A549 (cell line): ENCODE measurements around the gene DRP2. TPM values are rescaled to one million over a fixed set of nuclear protein-coding genes. Genes with fewer than 3 reads are reported as not detected.

Experiments
- ATAC-seq, 2 experiments: fragments of 200-7000 bp in 1 of 2; fragments of >200 bp in 1 of 2; cut with Nextera tagmentation in 1 of 2; cut with Tn5 transposase in 1 of 2; 3 replicates each; pipeline versions ENCODE4 v1.8.0 to v1.9.1; 2018 to 2020; ENCODE audit warnings: mild to moderate bottlenecking in 1 of 2, moderate library complexity in 1 of 2
- CTCF ChIA-PET: fragments of 300-600 bp; sonication (Branson Sonifier 250); formaldehyde crosslinking; extraction: SDS; loops from one replicate; lab custom pipeline; 2021; ENCODE audit warnings: antibody characterized with exemption, inconsistent platforms; lab: Yijun Ruan, JAX
- POLR2A ChIA-PET: fragments of 350-600 bp; formaldehyde crosslinking; extraction: SDS; loops from one replicate; lab custom pipeline; 2021; ENCODE audit warnings: antibody characterized with exemption, inconsistent platforms; lab: Yijun Ruan, JAX
- DNase-seq, 2 experiments: peaks; one replicate each; pipeline versions ENCODE4 v3.0.0 to v3.0.0-alpha.2; 2011 to 2016; ENCODE audit warnings: low read depth in 1 of 2, low spot score in 1 of 2
- FAIRE-seq: peaks from 2 replicates; lab custom pipeline; 2011; peaks lifted over from hg19 to GRCh38; lab: Jason Lieb, UNC
- H3K27ac ChIP-seq, 2 experiments: fragments of >200 bp; sonication (Bioruptor Twin); formaldehyde crosslinking; 3 replicates each; pipeline ENCODE4 v1.5.1; 2016 to 2017
- H3K4me1 ChIP-seq: fragments of >200 bp; sonication (Bioruptor Twin); formaldehyde crosslinking; 3 replicates; pipeline ENCODE4 v1.6.1; 2016
- H3K4me2 ChIP-seq: fragments of >200 bp; sonication (Bioruptor Twin); formaldehyde crosslinking; 3 replicates; pipeline ENCODE4 v1.6.1; 2016
- H3K4me3 ChIP-seq: fragments of >200 bp; sonication (Bioruptor Twin); formaldehyde crosslinking; 3 replicates; pipeline ENCODE4 v1.5.1; 2016
- H3K9me3 ChIP-seq: fragments of >200 bp; sonication (Bioruptor Twin); formaldehyde crosslinking; 3 replicates; pipeline ENCODE4 v1.6.1; 2016
- BHLHE40 ChIP-seq: IDR thresholded peaks from 2 replicates; pipeline ENCODE4 v1.6.1; 2012; ENCODE audit warnings: low read depth, low read length, inconsistent platforms
- CEBPB ChIP-seq, 2 experiments: fragments of >200 bp in 1 of 2; sonication (Bioruptor Twin) in 1 of 2; formaldehyde crosslinking in 1 of 2; IDR thresholded peaks; 2 replicates each; pipeline ENCODE4 v1.6.1; 2012 to 2016
- E2F6 ChIP-seq: IDR thresholded peaks from 2 replicates; pipeline ENCODE4 v1.6.1; 2012; ENCODE audit warnings: low read depth, borderline replicate concordance
- ESRRA ChIP-seq: fragments of 150-350 bp; IDR thresholded peaks from 2 replicates; pipeline ENCODE4 v1.6.1; 2014; ENCODE audit warnings: mild to moderate bottlenecking, low read length, borderline replicate concordance
- FOSB ChIP-seq: fragments of 250-450 bp; sonication (Bioruptor Pico); IDR thresholded peaks from 2 replicates; pipeline ENCODE4 v1.5.0; 2020; ENCODE audit warnings: mild to moderate bottlenecking, moderate library complexity
- FOXS1 ChIP-seq: fragments of 250-450 bp; sonication (Bioruptor Pico); IDR thresholded peaks from 2 replicates; pipeline ENCODE4 v1.5.0; 2020; ENCODE audit warnings: mild to moderate bottlenecking, moderate library complexity
- HEYL ChIP-seq: fragments of 250-450 bp; sonication (Bioruptor Pico); IDR thresholded peaks from 2 replicates; pipeline ENCODE4 v1.8.0; 2021; ENCODE audit warnings: mild to moderate bottlenecking, moderate library complexity
- HOXB13 ChIP-seq: fragments of 250-450 bp; sonication (Bioruptor Pico); IDR thresholded peaks from 2 replicates; pipeline ENCODE4 v1.5.0; 2020; ENCODE audit warnings: low read depth, mild to moderate bottlenecking, moderate library complexity
- HOXB5 ChIP-seq: fragments of 250-450 bp; sonication (Bioruptor Pico); IDR thresholded peaks from 2 replicates; pipeline ENCODE4 v1.5.0; 2020; ENCODE audit warnings: mild to moderate bottlenecking, moderate library complexity
- JUNB ChIP-seq: fragments of >200 bp; sonication (Bioruptor Twin); formaldehyde crosslinking; IDR thresholded peaks from 2 replicates; pipeline ENCODE4 v1.6.1; 2016
- MAFK ChIP-seq: fragments of 450-650 bp; IDR thresholded peaks from 2 replicates; pipeline ENCODE4 v1.6.1; 2014; ENCODE audit not compliant: partially characterized antibody
- NR3C1 ChIP-seq: fragments of >200 bp; sonication (Bioruptor Twin); formaldehyde crosslinking; IDR thresholded peaks from 3 replicates; pipeline ENCODE4 v1.6.1; 2017
- POLR2A ChIP-seq: IDR thresholded peaks from 2 replicates; pipeline ENCODE4 v1.6.1; 2012; ENCODE audit warnings: mild to moderate bottlenecking, low read length
- POLR2AphosphoS2 ChIP-seq: conservative IDR thresholded peaks from 2 replicates; pipeline ENCODE4 v1.6.1; 2012; ENCODE audit warnings: low read length, improper control_type of control experiment, inconsistent platforms
- RAD21 ChIP-seq, 2 experiments: fragments of >200 bp in 1 of 2; sonication (Bioruptor Twin) in 1 of 2; formaldehyde crosslinking in 1 of 2; IDR thresholded peaks in 1 of 2; conservative IDR thresholded peaks in 1 of 2; 2 replicates in 1 of 2; 3 replicates in 1 of 2; pipeline ENCODE4 v1.6.1; 2012 to 2018; ENCODE audit warnings: inconsistent platforms in 1 of 2
- RARB ChIP-seq: fragments of 250-450 bp; sonication (Bioruptor Pico); IDR thresholded peaks from 2 replicates; pipeline ENCODE4 v1.8.0; 2021; ENCODE audit warnings: mild to moderate bottlenecking, moderate library complexity
- SMC3 ChIP-seq: fragments of >200 bp; sonication (Bioruptor Twin); formaldehyde crosslinking; IDR thresholded peaks from 3 replicates; pipeline ENCODE4 v1.6.1; 2018; ENCODE audit warnings: inconsistent platforms
- USF2 ChIP-seq: fragments of 450-650 bp; IDR thresholded peaks from 2 replicates; pipeline ENCODE4 v1.6.1; 2014; ENCODE audit warnings: antibody characterized with exemption
- ZNF302 ChIP-seq: fragments of 250-450 bp; sonication (Bioruptor Pico); IDR thresholded peaks from 2 replicates; pipeline ENCODE4 v1.9.0; 2021; ENCODE audit warnings: inconsistent platforms, mild to moderate bottlenecking, moderate library complexity
- ZSCAN20 ChIP-seq: fragments of 250-450 bp; sonication (Bioruptor Pico); IDR thresholded peaks from 2 replicates; pipeline ENCODE4 v1.8.0; 2022; ENCODE audit warnings: mild to moderate bottlenecking, moderate library complexity
- WGBS: methylation state at CpG from one replicate; pipeline ENCODE4 v1.1.6; 2017; ENCODE audit errors: missing lambda C conversion rate; 5-methylcytosine and 5-hydroxymethylcytosine counted together
- polyA plus RNA-seq, 4 experiments: library from polyadenylated mRNA; depleted of rRNA in 3 of 4; stranded (reverse); fragments of >200 nt; fragmentation: RNase III in 1 of 4; extraction: RNeasy Plus Mini Kit Qiagen cat#74134 plus additional on column Dnase treatment in 1 of 4; gene quantifications; 2 replicates in 3 of 4; 3 replicates in 1 of 4; pipeline ENCODE4 v1.2.3, GENCODE V29; 2011 to 2017
- TF ChIP-seq, protein P1 (sequence below): fragments of >200 bp; sonication (Bioruptor Twin); formaldehyde crosslinking; IDR thresholded peaks from 3 replicates; pipeline ENCODE4 v1.5.1; 2016
- TF ChIP-seq, protein P2 (sequence below): fragments of >200 bp; sonication (Bioruptor Twin); formaldehyde crosslinking; IDR thresholded peaks from 3 replicates; pipeline ENCODE4 v1.6.1; 2016
- TF ChIP-seq, protein P3 (sequence below): fragments of >200 bp; sonication (Bioruptor Twin); formaldehyde crosslinking; IDR thresholded peaks from 2 replicates; pipeline ENCODE4 v1.6.1; 2016

DRP2 gene
- polyA plus RNA-seq, 2 of the 4 experiments (the other 2 are of a cell fraction): 0.58 to 0.62 TPM

DNA sequence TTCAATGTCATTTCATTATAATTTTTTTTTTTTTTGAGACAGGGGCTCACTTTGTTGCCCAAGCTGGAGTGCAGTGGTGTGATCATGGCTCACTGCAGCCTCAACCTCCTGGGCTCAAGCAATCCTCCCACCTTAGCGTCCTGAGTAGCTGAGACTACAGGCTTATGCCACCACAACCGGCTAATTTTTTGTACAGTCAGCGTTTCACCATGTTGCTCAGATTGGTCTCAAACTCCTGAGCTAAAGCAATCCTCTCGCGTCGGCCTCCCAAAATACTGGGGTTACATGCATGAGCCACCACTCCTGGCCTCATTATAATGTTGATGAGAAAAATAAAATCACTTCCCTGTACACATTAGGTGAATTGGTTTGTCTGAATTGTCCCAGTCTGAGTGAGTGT is 54.6 kb downstream of the DRP2 start:
- Histone ChIP-seq H3K4me3 (no peak overlapping the region), H3K4me2 (no peak overlapping the region), H3K4me1 (no peaks in the 10 kb centered on the region), H3K27ac (no peak overlapping the region), H3K9me3 (no peaks in the 10 kb centered on the region)
- ATAC-seq (no peak), FAIRE-seq (no peak), DNase-seq (no peak)
- TF ChIP-seq MAFK (peak; percentile 68), E2F6 (no peak)
- WGBS: 84% methylated on average over 5 of the region's 6 CpGs
- ChIA-PET CTCF (no interaction called here), POLR2A (no interaction called here)

DNA sequence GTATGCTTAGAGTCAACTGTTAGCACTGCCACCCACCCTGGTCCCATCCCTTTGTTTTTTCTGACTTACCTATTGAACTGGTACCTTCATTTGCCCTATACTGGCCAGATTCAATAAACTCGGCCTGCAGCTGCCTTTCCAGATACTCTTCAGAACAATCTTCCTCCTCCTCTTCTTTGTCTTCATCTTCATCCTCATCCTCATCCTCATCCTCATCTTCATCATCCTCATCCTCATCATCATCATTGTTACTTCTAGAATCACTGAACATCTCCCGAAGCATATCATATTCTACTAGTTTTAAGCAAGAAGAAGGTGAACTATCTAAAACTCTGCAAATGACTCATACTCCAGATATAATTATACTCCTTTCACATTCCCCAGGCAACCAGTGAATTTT is 56.7 kb downstream of the DRP2 start:
- WGBS: 52% methylated on average over 2 of the region's 2 CpGs
- H3K4me3 ChIP-seq: no peak overlapping the region
- ATAC-seq: no peak
- H3K4me1 ChIP-seq: no peaks in the 10 kb centered on the region
- no peaks in the 10 kb centered on the region for H3K9me3 ChIP-seq
- CTCF ChIA-PET: no interaction called here
- FAIRE-seq: no peak
- H3K4me2 ChIP-seq: no peak overlapping the region
- POLR2A ChIA-PET: no interaction called here
- no peak overlapping the region for H3K27ac ChIP-seq
- TF ChIP-seq HOXB5 (CRISPR knock-in tag): no peak
- TF ChIP-seq FOSB (CRISPR knock-in tag): no peak
- TF ChIP-seq ZNF302 (CRISPR knock-in tag): no peak
- no peak for TF ChIP-seq HOXB13 (CRISPR knock-in tag)
- no peak for TF ChIP-seq E2F6
- no peak for TF ChIP-seq HEYL (CRISPR knock-in tag)
- TF ChIP-seq ZSCAN20 (CRISPR knock-in tag): no peak
- TF ChIP-seq, protein P1, sequence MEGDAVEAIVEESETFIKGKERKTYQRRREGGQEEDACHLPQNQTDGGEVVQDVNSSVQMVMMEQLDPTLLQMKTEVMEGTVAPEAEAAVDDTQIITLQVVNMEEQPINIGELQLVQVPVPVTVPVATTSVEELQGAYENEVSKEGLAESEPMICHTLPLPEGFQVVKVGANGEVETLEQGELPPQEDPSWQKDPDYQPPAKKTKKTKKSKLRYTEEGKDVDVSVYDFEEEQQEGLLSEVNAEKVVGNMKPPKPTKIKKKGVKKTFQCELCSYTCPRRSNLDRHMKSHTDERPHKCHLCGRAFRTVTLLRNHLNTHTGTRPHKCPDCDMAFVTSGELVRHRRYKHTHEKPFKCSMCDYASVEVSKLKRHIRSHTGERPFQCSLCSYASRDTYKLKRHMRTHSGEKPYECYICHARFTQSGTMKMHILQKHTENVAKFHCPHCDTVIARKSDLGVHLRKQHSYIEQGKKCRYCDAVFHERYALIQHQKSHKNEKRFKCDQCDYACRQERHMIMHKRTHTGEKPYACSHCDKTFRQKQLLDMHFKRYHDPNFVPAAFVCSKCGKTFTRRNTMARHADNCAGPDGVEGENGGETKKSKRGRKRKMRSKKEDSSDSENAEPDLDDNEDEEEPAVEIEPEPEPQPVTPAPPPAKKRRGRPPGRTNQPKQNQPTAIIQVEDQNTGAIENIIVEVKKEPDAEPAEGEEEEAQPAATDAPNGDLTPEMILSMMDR: no peak
- no peak for TF ChIP-seq ESRRA
- TF ChIP-seq BHLHE40: no peak
- TF ChIP-seq USF2: no peak
- TF ChIP-seq MAFK: no peak
- TF ChIP-seq NR3C1: no peak
- no peak for TF ChIP-seq CEBPB (IDR thresholded peaks at IDR 0.05)
- no peak for TF ChIP-seq POLR2AphosphoS2
- TF ChIP-seq FOXS1 (CRISPR knock-in tag): no peak
- no peak for DNase-seq

DNA sequence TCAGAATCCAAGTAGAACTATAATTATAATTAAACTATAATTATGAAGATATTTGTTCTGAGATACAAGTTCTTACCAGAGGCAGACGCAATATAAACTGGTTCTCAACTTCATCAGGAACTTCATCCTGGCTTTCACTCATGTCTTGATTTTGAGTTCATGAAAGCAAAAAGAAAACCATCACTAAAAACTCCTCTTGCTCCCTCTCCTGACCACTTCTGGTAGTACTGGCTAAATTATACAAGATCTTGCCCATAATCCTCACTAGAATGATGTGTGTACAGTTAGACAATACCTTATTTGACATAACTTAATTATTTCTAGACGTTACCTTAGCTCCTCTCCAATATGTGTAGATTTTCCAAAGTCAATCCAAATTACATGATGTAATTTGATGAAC is 67.8 kb downstream of the DRP2 start:
- Histone ChIP-seq H3K4me2 (no peak overlapping the region), H3K9me3 (no peaks in the 10 kb centered on the region), H3K27ac (no peak overlapping the region), H3K4me1 (no peaks in the 10 kb centered on the region), H3K4me3 (no peak overlapping the region)
- TF ChIP-seq SMC3 (peak; percentile 38; the same call in 2 of the 3 replicates), JUNB (no peak), POLR2A (no peak), RARB (no peak), RAD21 (conservative IDR thresholded peaks at IDR 0.05 in 1 of 2, IDR thresholded peaks at IDR 0.05 in 1 of 2) (peak; percentile 49 to 62; a peak in 4 of 5 replicates), POLR2AphosphoS2 (no peak), HEYL (CRISPR knock-in tag) (no peak)
- TF ChIP-seq, protein P2, sequence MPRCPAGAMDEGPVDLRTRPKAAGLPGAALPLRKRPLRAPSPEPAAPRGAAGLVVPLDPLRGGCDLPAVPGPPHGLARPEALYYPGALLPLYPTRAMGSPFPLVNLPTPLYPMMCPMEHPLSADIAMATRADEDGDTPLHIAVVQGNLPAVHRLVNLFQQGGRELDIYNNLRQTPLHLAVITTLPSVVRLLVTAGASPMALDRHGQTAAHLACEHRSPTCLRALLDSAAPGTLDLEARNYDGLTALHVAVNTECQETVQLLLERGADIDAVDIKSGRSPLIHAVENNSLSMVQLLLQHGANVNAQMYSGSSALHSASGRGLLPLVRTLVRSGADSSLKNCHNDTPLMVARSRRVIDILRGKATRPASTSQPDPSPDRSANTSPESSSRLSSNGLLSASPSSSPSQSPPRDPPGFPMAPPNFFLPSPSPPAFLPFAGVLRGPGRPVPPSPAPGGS: no peak
- TF ChIP-seq, protein P1: peak; percentile 55
- TF ChIP-seq, protein P3, sequence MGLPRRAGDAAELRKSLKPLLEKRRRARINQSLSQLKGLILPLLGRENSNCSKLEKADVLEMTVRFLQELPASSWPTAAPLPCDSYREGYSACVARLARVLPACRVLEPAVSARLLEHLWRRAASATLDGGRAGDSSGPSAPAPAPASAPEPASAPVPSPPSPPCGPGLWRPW: no peak
- WGBS: 0% methylated on average over 2 of the region's 2 CpGs
- ATAC-seq (peak; percentile 59 to 78; a peak in 4 of 6 replicates), FAIRE-seq (peak; percentile 97), DNase-seq (peak; percentile 10 to 50)
- POLR2A ChIA-PET: no interaction called here
- CTCF ChIA-PET: interaction anchor here (0.7 to 2.1 kb wide), 12 partner anchors 9 to 615 kb away, joined by 3 to 12 read pairs (median 4); no protein-coding TSS in a partner anchor
